GM12891 (cell line): Measurements from ENCODE around the gene TNFAIP3.

Source experiments
- PAX5 ChIP-seq: IDR thresholded peaks from 2 replicates; pipeline ENCODE4 v1.6.1; 2011; ENCODE audit warnings: low read length, moderate library complexity, mild to moderate bottlenecking; ENCODE audit not compliant: insufficient read depth, severe bottlenecking
- POLR2A ChIP-seq: IDR thresholded peaks from 2 replicates; pipeline ENCODE4 v1.6.1; 2011; ENCODE audit warnings: low read depth, low read length, control low read depth
- POLR2AphosphoS5 ChIP-seq: IDR thresholded peaks from 2 replicates; pipeline ENCODE4 v1.6.1; 2011; ENCODE audit warnings: low read depth, low read length, control low read depth
- SPI1 ChIP-seq: IDR thresholded peaks from 2 replicates; pipeline ENCODE4 v1.6.1; 2011; ENCODE audit warnings: low read depth, low read length, control low read depth
- TAF1 ChIP-seq: IDR thresholded peaks from 2 replicates; pipeline ENCODE4 v1.6.1; 2011; ENCODE audit warnings: low read depth, low read length, control low read depth

- TF ChIP-seq POLR2A (no peak; the same call in 1 of the 2 replicates), TAF1 (no peak), POLR2AphosphoS5 (no peak; the same call in 1 of the 2 replicates), SPI1 (no peak), PAX5 (no peak)
Measured at GRCh38 chr6:137868721-137869548, 1.9 kb downstream of the TNFAIP3 start.
